ENCODE results near the gene LZTS2. TPM values are rescaled to one million over a fixed set of nuclear protein-coding genes. Genes with fewer than 3 reads are reported as not detected.

Gene LZTS2
- total and polyA plus RNA-seq, 2 of the 8 experiments (the other 6 are each of a cell fraction or from before 2014, with no cell fraction given), result 75.7 to 99.5 TPM

DNA sequence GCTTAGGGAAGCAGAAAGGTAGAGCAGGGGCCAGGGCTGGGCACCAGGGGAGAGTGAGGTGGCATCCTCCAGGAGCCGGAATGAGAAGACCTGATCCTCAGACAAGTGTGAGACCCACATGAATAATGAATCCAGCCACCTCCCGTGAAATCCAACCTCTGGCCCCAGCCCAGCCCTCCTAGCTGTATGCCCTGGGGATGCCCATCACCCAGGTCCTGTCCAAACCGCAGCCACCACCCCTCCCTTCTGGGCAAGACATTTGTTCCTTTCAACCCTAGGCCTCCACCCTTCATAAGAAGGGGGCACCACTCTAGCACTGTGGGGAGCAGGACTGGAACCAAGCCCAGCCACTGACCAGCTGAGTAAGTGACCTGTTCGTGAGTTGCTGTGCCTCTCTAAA lies 21.6 kb downstream of the LZTS2 start:
- H3K4me3 ChIP-seq (ENCODE audit: extremely low read depth in 1 of 4, insufficient read depth in 2 of 4, low read depth in 3 of 4, low read length in 4 of 4), result no peak overlapping the region
- no peak overlapping the region for H3K56ac ChIP-seq (replicated peaks; ENCODE audit: insufficient read length, low read depth, low read length)
- 88% methylated on average over 3 of the region's 4 CpGs; no CpG with 5 or more reads in 1 of the 2 experiments for WGBS, 2 experiments (ENCODE audit: extremely low coverage in 1 of 2, insufficient coverage in 1 of 2, insufficient read length in 1 of 2, insufficient replicate concordance in 2 of 2, low coverage in 1 of 2, low lambda C conversion rate in 2 of 2, missing lambda C conversion rate in 1 of 2)
- POLR2A ChIA-PET (ENCODE audit: partially characterized antibody), result no interaction called here
- no peak overlapping the region for H2BK20ac ChIP-seq (ENCODE audit: low read length)
- H3K79me1 ChIP-seq (ENCODE audit: low read depth, low read length), result no peaks in the 10 kb centered on the region
- H3K4me2 ChIP-seq (ENCODE audit: insufficient read depth in 1 of 2, low read depth in 2 of 2, low read length in 2 of 2), result no peak overlapping the region
- no peak overlapping the region for H3K14ac ChIP-seq (ENCODE audit: insufficient read length)
- H2BK5ac ChIP-seq (ENCODE audit: low read depth, low read length), result no peak overlapping the region
- H4K91ac ChIP-seq (replicated peaks; ENCODE audit: insufficient read length, low read length), result no peak overlapping the region
- no peak overlapping the region for H2AK5ac ChIP-seq (ENCODE audit: low read depth, low read length)
- H3K79me2 ChIP-seq (ENCODE audit: control insufficient read depth in 1 of 2, insufficient read depth in 2 of 2, low read length in 2 of 2), result no peaks in the 10 kb centered on the region
- no peak overlapping the region for H2BK12ac ChIP-seq (ENCODE audit: low read depth, low read length)
- CTCF ChIA-PET (ENCODE audit: partially characterized antibody), result interaction anchor here (2.4 to 51.8 kb wide), 3 partner anchors 10 to 53 kb away, joined by 8 to 2176 read pairs (median 160); partner anchors contain the start of gene KAZALD1
- H3K27ac ChIP-seq (ENCODE audit: low read depth, low read length), result no peak overlapping the region
- no peak overlapping the region for H3K4ac ChIP-seq (replicated peaks; ENCODE audit: insufficient read length, low read depth, low read length)
- H2AFZ ChIP-seq (ENCODE audit: low read length), result no peak overlapping the region
- H2BK120ac ChIP-seq (replicated peaks; ENCODE audit: low read depth, low read length), result no peak overlapping the region
- H3K4me1 ChIP-seq (replicated peaks in 1 of 4; ENCODE audit: control insufficient read depth in 3 of 4, insufficient read depth in 4 of 4, low read length in 3 of 4), result peaks cover 0 to 10% (median 5%) of the 10 kb centered on the region in 4 experiments; a peak in 4 of 7 replicates
- H3K18ac ChIP-seq (ENCODE audit: extremely low read depth, low read length), result no peak overlapping the region
- no peaks in the 10 kb centered on the region for H3K9me3 ChIP-seq (ENCODE audit: insufficient read depth in 2 of 2, low read depth in 1 of 2, low read length in 1 of 2)
- H4K8ac ChIP-seq (ENCODE audit: extremely low read depth, insufficient read depth, low read length), result no peak overlapping the region
- FAIRE-seq (no peak), DNase-seq (ENCODE audit: low read depth in 1 of 2, low spot score in 2 of 2) (no peak)
- H3K36me3 ChIP-seq (ENCODE audit: control insufficient read depth in 2 of 4, insufficient read depth in 4 of 4, low read length in 3 of 4), result no peaks in the 10 kb centered on the region
- no peak overlapping the region for H3K23ac ChIP-seq (ENCODE audit: insufficient read length)
- H4K20me1 ChIP-seq (replicated peaks in 1 of 2; ENCODE audit: control insufficient read depth in 1 of 2, insufficient read depth in 2 of 2, low read length in 2 of 2), result peaks cover 0 to 1% of the 10 kb centered on the region in 2 experiments
- peaks cover 14 to 36% (median 29%) of the 10 kb centered on the region in 4 experiments for H3K27me3 ChIP-seq (replicated peaks in 1 of 4; ENCODE audit: control insufficient read depth in 3 of 4, extremely low read depth in 1 of 4, insufficient read depth in 3 of 4, low read length in 3 of 4)
- H2BK15ac ChIP-seq (ENCODE audit: low read length), result no peak overlapping the region
- no peak overlapping the region for H4K5ac ChIP-seq (ENCODE audit: insufficient read length, low read depth, low read length)
- no peak overlapping the region for H3K9ac ChIP-seq (replicated peaks in 1 of 4; ENCODE audit: extremely low read depth in 1 of 4, low read depth in 3 of 4, low read length in 3 of 4)
- peaks cover 11% of the 10 kb centered on the region; the same call in 1 of the 2 replicates for H3K23me2 ChIP-seq (ENCODE audit: low read depth, low read length)
- TF ChIP-seq POLR2AphosphoS5 (IDR thresholded peaks at IDR 0.05; ENCODE audit: low read depth, low read length) (no peak), BACH1 (IDR thresholded peaks at IDR 0.05; ENCODE audit: low read length) (no peak), POU5F1 (IDR thresholded peaks at IDR 0.05; ENCODE audit: low read depth, low read length) (no peak), JUN (IDR thresholded peaks at IDR 0.05; ENCODE audit: low read depth, low read length) (no peak), SP4 (IDR thresholded peaks at IDR 0.05; ENCODE audit: low read length) (no peak), SIN3A (conservative IDR thresholded peaks at IDR 0.05 in 1 of 2, IDR thresholded peaks at IDR 0.05 in 1 of 2; ENCODE audit: low read depth in 1 of 2, low read length in 2 of 2) (no peak), RNF2 (IDR thresholded peaks at IDR 0.05; ENCODE audit: borderline replicate concordance, low read depth, low read length, missing control alignments, poor library complexity, severe bottlenecking) (no peak), RBBP5 (IDR thresholded peaks at IDR 0.05; ENCODE audit: borderline replicate concordance, low read depth, low read length) (no peak), POLR2A (IDR thresholded peaks at IDR 0.05; ENCODE audit: control extremely low read depth in 1 of 2, low read depth in 2 of 2, low read length in 2 of 2) (no peak), SIX5 (IDR thresholded peaks at IDR 0.05; ENCODE audit: low read depth, low read length) (no peak), BRCA1 (IDR thresholded peaks at IDR 0.05; ENCODE audit: low read depth, low read length) (no peak), CEBPB (IDR thresholded peaks at IDR 0.05; ENCODE audit: low read depth, low read length) (no peak), KDM4A (IDR thresholded peaks at IDR 0.05; ENCODE audit: low read depth, low read length, severe bottlenecking) (no peak)
- TF ChIP-seq, protein P1, sequence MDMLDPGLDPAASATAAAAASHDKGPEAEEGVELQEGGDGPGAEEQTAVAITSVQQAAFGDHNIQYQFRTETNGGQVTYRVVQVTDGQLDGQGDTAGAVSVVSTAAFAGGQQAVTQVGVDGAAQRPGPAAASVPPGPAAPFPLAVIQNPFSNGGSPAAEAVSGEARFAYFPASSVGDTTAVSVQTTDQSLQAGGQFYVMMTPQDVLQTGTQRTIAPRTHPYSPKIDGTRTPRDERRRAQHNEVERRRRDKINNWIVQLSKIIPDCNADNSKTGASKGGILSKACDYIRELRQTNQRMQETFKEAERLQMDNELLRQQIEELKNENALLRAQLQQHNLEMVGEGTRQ (IDR thresholded peaks at IDR 0.05; ENCODE audit: low read length), result no peak
